ENCODE results near the gene EXT2.

Gene EXT2

DNA sequence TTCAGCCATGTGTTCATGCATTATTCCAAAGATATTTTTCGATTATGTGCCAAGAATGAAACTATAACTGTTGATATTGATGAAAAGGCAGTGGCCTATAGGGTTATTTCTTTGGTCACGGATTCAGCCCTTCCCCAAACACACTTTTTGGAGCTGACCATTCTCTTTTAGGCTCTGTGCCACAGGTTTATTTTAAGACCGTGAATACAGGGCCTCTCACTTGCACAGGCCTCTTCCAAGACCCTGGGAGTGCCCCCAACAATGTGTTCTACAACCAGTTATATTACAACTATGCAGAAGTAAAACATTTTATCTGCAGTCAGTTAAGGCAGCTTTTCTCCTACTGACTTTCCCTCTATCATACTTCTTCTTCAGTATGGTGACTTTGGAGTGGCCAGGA is 109.9 kb downstream of the EXT2 start:
- no peak for DNase-seq (ENCODE audit: low read depth)

DNA sequence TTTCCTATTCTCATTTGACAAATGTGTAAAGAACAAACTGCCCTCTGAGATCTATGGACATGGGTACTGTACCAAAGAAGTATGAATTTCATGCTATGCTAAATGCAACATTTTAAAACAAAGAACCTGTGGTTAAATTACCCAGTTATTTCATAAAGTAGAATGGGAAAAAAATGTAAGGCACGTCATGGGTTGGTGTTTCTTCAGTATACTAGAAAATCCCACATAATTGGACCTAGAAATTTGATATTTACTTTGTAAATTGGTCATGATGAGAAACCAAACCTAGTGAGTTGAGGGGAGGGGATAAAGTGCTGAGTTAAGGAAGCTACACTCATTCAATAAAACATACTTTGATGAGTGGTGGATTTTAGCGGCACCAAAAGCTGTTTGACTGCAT is 110.4 kb downstream of the EXT2 start:
- no peak for DNase-seq (ENCODE audit: low read depth)

DNA sequence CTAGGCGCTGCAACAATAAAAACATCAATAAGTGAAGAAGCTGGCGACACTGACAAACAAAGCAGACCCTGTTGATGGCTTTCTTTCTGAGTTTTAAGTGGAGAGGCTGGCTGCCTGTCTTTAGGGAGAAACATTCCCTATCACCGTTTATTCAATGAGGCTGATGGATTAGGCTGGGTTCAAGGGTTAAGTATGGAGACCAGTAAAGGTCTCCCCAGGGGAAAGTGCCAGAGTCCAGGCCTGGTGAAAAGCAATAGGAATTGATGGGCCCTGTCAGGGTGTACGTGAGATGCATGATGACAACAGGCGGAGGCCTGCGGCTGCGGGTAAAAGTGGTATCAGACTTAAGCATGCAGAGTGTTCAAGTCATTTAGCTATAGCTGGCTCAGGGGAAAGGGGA is 111.8 kb downstream of the EXT2 start:
- no peak for DNase-seq (ENCODE audit: low read depth)

DNA sequence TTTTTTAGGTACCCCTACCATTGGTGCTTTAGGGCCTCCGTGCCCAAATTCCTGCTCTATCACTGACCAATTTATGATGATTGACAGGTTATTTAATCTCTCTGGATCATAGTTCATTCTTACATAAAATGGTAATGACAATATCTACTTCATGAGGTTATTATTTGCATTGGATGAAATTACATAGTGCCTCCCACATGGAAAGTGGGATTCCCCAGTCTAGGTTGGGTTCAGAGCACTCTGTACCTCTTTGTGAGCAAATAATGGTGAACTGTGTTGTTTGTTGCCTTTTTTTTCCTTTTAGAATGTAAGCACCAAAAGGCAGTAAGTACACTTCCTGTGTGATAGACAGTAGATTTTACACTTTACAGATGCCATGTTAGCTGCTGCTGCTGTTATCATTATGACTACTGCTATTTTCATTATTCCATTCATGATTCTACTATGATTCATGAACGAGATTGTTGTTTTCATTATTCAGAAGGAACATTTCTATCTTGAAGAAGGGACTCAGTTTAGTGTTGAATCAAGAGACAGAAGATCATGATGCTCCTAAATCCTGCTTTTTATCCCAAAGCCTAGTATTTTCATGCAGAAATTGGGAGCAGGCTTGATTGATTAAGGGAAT is 113.6 kb downstream of the EXT2 start:
- DNase-seq (ENCODE audit: low read depth), result no peak

DNA sequence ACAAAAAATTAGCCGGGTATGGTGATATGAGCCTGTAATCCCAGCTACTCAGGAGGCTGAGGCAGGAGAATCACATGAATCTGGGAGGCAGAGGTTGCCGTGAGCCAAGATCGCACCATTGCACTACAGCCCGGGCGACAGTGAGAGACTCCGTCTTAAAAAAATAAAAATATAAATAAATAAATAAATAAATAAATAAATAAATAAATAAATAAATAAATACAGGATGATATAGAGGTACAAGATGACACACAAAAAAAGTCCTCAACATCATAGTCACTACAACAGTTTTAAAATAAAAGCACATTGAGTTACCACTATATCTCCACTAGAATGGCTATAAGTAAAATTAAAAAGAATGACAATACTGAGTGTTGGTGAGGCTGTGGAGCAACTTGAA is 116.7 kb downstream of the EXT2 start:
- DNase-seq (ENCODE audit: low read depth), result no peak

DNA sequence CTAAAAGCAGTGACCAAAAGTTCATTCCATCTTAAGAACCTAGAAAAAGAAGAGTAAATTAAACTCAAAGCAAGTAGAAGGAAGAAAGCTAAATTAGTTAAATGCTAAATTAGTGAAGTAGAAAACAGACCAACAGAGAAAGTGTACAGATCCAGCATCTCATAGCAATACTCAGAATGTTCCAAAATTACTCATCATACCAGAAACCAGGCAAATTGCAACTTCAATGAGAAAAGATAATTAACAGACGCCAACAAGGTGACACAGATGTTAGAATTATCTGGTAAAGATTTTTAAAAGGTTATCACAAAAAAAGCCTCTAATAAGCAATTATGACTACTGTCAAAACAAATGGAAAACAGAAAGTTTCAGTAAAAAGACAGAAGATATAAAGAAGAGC is 117.7 kb downstream of the EXT2 start:
- DNase-seq (ENCODE audit: low read depth), result no peak

DNA sequence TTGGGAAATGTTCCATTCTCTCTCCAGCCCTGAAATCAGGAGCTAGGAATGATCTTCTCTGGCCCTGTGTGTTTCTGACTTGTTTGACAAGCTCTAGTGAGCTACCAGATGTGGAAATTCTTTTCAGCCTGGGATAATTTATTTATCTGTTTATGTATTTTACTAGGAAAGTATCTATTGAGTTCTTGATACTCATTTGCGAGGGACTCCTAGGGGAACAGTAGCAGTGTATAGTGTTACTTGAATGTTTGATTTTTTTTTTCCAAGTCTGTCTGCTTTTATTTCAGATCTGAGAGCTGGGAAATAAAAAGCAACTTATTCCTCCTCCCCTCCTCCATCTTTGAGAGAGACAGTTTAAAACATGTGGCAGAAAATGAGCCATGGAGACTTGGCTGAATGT is 122.0 kb downstream of the EXT2 start:
- DNase-seq (ENCODE audit: low read depth), result no peak

DNA sequence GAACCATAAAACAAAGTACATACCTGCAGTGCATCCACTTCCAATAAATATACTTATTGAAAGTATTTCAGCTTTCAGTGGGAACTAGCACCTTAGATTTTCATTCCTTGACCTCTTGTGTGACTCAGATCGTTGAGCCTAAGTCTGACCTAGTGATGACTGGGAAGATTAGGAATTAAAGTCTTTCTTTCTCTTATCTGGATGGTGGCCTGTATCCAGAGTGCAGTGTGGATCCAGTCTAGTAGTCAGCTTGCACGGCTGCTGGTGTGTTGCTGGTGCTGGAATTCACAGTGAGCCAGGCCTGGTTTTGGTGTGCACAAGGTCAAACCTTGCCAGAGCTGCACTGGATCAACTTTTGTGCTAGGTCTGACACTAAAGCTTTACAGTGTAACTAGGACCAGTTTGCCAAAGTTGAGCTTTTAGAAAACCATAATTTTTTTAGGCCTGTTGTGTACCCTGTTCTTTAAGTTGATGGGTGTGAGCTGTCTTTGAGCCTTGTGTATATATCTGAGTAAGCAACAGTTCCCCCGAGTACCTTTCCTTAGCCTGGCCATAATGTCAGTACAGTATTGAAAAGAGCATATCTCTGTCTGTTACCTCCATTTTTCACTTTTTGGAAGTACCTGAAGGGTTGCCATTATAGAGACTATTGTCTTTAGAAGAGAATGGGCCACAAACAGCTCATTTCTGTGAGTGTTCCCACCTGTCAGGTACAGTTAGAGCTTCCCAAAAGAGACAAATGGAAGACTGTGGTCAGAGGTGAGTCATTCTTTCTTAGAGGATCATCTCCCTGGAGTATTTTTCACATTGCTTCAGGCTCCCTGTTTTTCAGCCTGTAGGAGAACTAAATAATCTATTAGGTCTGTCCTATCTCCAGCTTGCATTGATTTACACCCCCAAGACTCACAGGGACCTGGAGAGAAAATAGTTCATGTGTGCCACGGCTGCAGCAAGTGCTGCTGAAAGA is 124.6 kb downstream of the EXT2 start:
- DNase-seq (ENCODE audit: low read depth), result no peak

DNA sequence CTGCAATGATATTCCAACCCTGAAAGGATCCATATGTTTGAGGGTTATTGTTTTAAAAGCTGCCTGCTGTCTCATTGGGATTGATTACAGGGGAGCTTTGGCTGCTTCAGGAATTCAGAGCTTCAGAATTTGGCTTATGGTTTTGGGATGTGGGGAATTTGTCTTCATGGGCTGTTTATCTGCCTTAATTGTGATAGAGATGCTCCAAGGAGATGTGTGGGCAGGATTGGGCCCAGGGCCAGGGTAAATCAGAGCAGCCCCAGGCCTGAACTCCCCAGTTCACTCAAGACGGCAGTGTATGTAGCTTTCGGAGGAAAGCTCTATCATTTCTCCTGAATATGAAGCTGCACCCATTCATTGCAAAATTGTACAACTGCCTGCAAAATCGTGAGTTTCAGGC is 126.0 kb downstream of the EXT2 start:
- no peak for DNase-seq (ENCODE audit: low read depth)

DNA sequence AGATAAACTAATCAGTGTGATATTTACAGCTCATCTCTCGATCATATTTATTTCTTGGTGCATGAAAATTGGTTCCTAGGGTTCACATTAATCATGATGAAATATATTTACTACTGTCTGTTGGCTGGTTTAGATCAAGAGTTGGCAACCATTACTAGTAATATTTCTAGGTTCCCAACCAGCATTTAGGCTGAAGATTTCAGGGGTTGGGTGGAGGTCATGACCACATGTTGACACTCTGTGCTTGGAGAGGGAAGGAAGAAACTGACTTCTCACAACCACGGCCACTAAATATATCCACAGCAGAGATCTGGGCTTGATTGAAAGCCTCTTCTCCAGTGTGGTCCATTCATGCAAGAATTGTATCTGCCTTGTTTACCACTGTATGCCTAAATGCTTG is 126.5 kb downstream of the EXT2 start:
- DNase-seq (ENCODE audit: low read depth), result no peak

DNA sequence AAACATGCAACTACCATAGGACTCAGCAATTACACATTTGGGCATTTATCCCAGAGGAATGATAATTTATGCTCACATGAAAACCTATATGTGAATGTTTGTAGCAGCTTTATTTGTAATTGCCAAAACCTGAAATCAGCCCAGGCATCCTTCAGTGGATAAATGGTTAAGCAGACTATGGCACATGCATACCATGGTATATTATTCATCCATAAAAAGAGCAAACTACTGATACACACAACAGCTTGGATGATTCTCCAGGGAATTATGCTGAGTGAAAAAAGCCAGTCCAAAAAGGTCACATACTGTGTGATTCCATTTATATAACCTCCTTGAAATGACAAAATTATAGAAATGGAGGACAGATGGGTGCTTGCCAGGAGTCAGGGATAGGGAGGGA is 127.8 kb downstream of the EXT2 start:
- no peak for DNase-seq (ENCODE audit: low read depth)

DNA sequence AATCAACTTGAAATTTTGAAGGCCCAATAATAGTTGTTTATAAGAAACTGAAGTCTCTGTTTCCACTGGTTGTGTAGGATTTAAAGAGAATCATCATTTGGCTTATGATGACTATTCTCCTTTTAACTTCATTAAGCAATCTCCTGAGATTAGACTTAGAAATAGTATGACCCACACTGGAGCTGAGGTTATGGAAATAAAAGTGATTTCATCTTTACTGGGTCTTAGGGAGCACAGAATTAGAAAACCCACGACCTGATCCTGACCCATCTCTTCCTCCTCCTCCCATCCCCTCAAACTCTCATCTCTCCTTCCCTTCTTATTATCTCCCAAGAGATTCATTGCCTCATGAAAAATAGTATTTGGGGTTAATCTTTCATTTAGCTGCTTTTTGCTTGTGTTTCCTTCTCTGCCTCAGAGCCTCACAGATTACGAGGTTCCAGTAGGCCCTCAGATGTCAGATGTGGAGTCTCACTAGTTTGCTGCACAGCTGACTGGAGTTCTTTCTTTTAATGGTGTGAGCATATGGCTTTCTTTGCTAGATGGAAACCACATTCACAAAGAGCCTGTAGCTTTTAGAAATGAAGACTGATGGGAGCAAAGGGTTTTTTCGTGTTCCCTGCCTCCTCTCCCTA is 129.5 kb downstream of the EXT2 start:
- DNase-seq (ENCODE audit: low read depth), result no peak

DNA sequence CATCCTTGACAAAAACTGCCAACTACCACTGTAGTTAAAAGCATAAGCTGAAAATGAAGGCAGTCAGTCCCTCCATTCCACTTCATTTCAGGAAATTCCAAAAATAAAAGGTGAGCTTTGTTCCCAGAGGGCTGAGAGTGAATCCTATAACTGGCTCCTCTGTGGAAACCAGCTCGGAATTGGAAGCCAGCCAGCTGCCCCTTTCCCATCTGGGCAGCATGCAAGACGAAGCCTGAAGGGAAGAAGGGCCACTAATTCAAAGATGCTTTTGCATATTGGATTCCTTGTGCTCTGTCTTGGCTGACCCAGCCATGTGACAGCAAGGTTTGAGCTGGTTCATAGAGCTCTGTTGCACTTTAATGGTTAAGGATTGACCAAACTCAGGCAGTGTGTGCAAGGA is 131.0 kb downstream of the EXT2 start:
- DNase-seq (ENCODE audit: low read depth), result no peak

DNA sequence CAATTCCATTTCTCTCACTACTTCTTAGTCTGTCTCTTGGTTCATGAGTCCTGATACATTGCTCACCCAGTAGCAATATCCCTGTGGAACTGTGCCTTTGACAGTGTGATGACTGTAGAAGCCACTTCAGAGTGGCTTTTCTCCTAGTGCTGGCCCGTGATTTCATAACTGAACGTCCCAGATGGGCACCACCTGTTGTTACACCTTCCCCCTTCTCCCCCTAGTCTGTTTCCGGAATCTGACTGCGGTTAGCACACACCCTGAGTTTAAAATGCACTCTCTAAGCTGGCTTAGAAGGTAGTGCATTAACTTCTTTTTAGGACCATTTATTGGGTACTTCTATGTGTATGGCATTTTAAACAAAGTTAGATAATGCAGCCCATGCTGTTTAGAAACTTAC is 131.5 kb downstream of the EXT2 start:
- no peak for DNase-seq (ENCODE audit: low read depth)

DNA sequence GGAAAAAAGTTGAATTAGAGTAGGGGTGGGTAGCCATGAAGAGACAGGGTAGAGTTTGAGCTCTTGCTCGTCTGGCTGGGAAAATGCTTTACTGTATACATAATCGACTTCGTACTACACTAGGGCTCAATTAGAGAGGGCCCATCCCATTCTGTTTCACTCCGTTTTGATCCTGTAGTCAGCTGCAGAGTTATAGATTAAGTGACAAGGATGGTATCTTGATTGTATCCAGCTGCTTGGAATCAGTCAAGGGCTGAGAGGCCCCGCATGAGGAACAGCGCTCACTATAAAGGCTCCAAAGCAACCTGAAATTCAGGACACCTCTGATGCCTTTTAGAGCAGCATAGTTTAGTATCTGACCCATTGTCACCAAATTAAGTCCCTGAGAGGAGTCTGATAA is 132.9 kb downstream of the EXT2 start:
- no peak for DNase-seq (ENCODE audit: low read depth)

DNA sequence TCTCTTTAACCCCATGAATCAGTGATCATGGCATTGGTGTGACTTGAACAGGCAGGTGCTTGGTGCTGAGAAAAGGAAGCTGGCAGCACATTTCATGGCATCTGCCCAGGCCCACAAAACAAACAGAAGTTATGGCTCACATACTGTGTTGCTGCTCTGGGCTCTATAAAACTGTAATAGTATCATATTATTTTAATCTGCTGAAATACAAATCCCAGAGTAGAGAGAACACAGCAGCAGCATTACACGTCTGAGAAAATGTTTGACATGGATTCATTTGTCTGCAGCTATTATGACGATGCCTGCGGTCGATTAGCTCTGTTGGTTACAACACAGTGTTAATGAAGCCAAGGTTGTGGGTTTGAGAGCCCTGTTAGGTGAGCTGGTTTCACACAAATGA is 133.6 kb downstream of the EXT2 start:
- DNase-seq (ENCODE audit: low read depth), result no peak

DNA sequence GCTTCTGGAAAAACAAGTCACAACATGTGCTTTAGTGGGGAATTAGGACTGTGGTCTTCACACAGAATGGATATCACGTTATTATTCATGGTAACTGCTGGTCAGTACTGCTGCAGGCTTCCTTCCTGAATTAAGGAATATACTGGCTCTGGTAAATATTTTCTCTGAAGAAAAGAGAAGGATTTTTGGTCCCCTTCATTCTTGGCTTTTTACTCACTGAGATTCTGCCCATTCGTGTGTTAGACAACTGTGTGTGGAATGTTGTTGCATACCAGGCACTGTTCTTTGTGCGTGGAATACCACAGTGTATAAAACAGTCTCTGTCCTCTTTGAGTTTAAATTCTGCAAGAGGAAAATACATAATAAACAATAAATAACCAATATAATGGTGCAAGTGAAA is 134.1 kb downstream of the EXT2 start:
- DNase-seq (ENCODE audit: low read depth), result no peak

DNA sequence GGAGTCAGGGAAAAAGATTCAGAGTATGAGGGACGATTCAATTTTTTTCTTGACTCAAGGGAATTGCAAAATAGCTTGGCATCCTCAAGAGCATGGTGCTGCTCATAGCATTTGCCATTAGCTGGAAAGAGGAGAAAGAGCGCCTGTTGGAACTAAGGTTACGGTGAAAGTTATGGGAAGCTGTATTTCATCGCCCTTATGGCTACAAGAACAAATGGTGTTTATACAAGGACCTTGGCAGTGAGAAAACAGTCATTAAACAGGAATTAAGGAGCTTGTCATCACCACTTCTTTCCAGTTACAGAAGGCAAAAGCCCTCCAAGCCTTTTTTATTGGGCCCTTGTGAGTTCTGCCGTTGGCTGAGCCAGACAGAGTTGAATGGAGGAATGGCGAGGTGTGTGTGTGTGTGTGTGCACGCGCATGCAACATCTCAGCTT is 140.3 kb downstream of the EXT2 start:
- no peak for DNase-seq (ENCODE audit: low read depth)

DNA sequence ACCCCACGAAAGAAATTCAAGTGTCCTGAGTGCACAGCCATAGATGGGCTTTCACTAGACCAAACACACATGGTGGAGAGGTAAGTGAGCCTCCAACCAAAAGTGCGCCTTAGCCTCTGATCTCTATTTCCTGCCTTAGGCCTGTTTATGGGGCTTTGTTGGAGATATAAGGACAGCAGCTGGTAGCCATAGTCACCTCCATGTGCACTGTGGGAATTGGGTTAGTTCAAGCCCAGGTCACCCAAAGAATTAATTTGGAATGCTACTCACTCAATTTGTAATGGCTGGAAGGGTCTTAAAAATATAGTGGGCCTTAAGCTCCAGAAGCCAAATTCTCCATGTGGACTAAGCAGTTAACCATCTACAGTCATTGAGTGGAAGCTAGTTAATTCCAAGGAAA is 140.8 kb downstream of the EXT2 start:
- DNase-seq (ENCODE audit: low read depth), result no peak

DNA sequence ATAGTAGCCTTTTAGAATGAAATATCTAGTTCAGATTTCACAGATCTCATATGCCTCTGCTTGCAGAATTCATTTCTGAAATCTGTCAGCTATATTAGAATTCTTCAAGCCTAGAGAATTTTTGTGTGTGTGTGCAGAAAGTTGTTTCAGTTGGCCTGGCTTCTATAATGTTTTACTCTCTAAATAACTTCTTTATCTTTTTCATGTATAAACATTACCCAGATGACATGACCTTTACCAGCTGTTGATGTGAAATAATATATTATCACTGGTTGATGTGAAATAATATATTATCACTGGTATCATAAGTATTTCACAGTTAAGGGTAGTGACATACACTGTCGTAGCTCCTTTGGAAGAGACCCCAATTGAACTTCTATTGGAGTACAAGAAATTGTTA is 141.7 kb downstream of the EXT2 start:
- DNase-seq (ENCODE audit: low read depth), result no peak

DNA sequence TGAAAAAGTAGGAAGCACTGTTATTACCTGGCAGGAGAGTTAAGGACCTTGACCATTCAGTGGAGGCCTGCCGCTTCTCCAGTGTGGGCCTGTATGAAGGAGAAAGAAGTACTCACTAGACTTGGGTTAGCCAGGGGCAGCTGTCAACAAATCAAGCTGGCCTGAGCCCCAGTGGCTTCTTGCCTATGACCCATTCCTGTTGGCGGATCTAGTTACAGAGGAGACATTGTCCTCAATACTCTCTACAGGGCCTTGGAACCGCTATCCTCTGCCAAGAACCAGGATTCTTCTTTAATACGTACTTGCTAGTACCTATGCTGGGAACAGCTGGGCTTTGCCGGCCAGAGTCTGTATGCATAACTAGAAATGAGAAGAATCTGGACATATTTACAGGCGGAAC is 146.4 kb downstream of the EXT2 start:
- no peak for DNase-seq (ENCODE audit: low read depth)

DNA sequence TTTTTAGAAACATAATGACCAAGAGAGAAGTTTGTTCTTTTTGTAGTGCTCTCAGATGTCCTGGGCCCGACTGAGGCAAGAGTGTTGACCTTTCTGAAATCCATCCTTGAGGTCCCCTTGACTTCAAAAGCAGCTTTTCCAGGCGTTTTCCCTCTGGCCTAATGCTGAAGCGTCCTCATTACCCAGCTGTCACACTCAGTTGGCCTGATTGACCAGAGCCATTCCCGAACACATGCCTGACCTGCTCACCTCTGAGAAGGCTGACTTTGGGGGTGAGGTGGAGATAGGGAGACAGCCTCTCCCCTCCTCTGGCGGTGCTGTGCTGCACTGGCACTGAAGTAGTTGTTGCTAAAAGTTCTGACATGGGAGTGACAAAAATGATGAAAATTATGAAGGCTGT is 147.6 kb downstream of the EXT2 start:
- DNase-seq (ENCODE audit: low read depth), result no peak

All from stimulated activated CD4-positive, alpha-beta T cell treated with anti-CD3 and anti-CD28 coated beads, Interleukin-2, amount 100 ng/mL, for 4 hours (primary cell).